Measurements from ENCODE around the gene AATK. TPM values are rescaled to one million over a fixed set of nuclear protein-coding genes. Genes with fewer than 3 reads are reported as not detected.

AATK gene
- total and polyA plus RNA-seq, 2 experiments from 2014 or later, result 5.7 to 6.3 TPM

GRCh38 chr17:81132770-81133723 lies 33.0 kb downstream of the AATK start:
- TF ChIP-seq CTCF (IDR thresholded peaks at IDR 0.05; ENCODE audit: poor library complexity) (no peak), EZH2phosphoT487 (IDR thresholded peaks at IDR 0.05; ENCODE audit: low read depth, severe bottlenecking, unreplicated experiment) (no peak), EZH2 (IDR thresholded peaks at IDR 0.05; ENCODE audit: borderline replicate concordance) (no peak)
- H3K27ac ChIP-seq, result peak overlapping the region; percentile 86

GRCh38 chr17:81132197-81132540 lies 33.9 kb downstream of the AATK start:
- DNase-seq (ENCODE audit: low spot score), result no peak
- H3K27me3 ChIP-seq, result no peaks in the 10 kb centered on the region
- no peaks in the 10 kb centered on the region for H3K36me3 ChIP-seq (replicated peaks; ENCODE audit: insufficient read depth, low read depth)
- peak overlapping the region; percentile 86 for H3K27ac ChIP-seq
- no peaks in the 10 kb centered on the region for H3K9me2 ChIP-seq (replicated peaks; ENCODE audit: insufficient read depth)
- no peaks in the 10 kb centered on the region for H4K20me1 ChIP-seq (ENCODE audit: insufficient read depth, poor library complexity, severe bottlenecking)
- no peak overlapping the region for H3K4me3 ChIP-seq
- peaks cover 14% of the 10 kb centered on the region for H3K4me1 ChIP-seq (ENCODE audit: insufficient read depth)
- H2AFZ ChIP-seq, result no peak overlapping the region
- no peak for TF ChIP-seq EZH2 (IDR thresholded peaks at IDR 0.05; ENCODE audit: borderline replicate concordance)
- TF ChIP-seq EZH2phosphoT487 (IDR thresholded peaks at IDR 0.05; ENCODE audit: low read depth, severe bottlenecking, unreplicated experiment), result no peak
- no peak for TF ChIP-seq CTCF (IDR thresholded peaks at IDR 0.05; ENCODE audit: poor library complexity)
- no peak overlapping the region for H3K4me2 ChIP-seq
- no peaks in the 10 kb centered on the region for H3K79me2 ChIP-seq
- H3K9me3 ChIP-seq (ENCODE audit: low read depth), result no peaks in the 10 kb centered on the region
- 85% methylated on average over 10 of the region's 11 CpGs for WGBS (ENCODE audit: low lambda C conversion rate, missing lambda C conversion rate)

More at GRCh38 chr17:81132770-81133723, 33.0 kb downstream of the AATK start:
- no peaks in the 10 kb centered on the region for H3K79me2 ChIP-seq
- H3K4me1 ChIP-seq (ENCODE audit: insufficient read depth), result peaks cover 14% of the 10 kb centered on the region
- H2AFZ ChIP-seq, result no peak overlapping the region
- no peaks in the 10 kb centered on the region for H3K9me3 ChIP-seq (ENCODE audit: low read depth)
- H3K4me3 ChIP-seq, result no peak overlapping the region
- WGBS (ENCODE audit: low lambda C conversion rate, missing lambda C conversion rate), result 87% methylated on average over 20 of the region's 22 CpGs
- H3K4me2 ChIP-seq, result no peak overlapping the region
- H3K27me3 ChIP-seq, result no peaks in the 10 kb centered on the region
- H4K20me1 ChIP-seq (ENCODE audit: insufficient read depth, poor library complexity, severe bottlenecking), result no peaks in the 10 kb centered on the region
- no peaks in the 10 kb centered on the region for H3K36me3 ChIP-seq (replicated peaks; ENCODE audit: insufficient read depth, low read depth)
- no peaks in the 10 kb centered on the region for H3K9me2 ChIP-seq (replicated peaks; ENCODE audit: insufficient read depth)
- DNase-seq (ENCODE audit: low spot score), result no peak

GRCh38 chr17:81131486-81132196 lies 34.4 kb downstream of the AATK start:
- no peak overlapping the region for H2AFZ ChIP-seq
- H3K4me3 ChIP-seq, result no peak overlapping the region
- H3K9me3 ChIP-seq (ENCODE audit: low read depth), result no peaks in the 10 kb centered on the region
- peaks cover 14% of the 10 kb centered on the region for H3K4me1 ChIP-seq (ENCODE audit: insufficient read depth)
- no peaks in the 10 kb centered on the region for H4K20me1 ChIP-seq (ENCODE audit: insufficient read depth, poor library complexity, severe bottlenecking)
- H3K79me2 ChIP-seq, result no peaks in the 10 kb centered on the region
- H3K27me3 ChIP-seq, result no peaks in the 10 kb centered on the region
- TF ChIP-seq EZH2phosphoT487 (IDR thresholded peaks at IDR 0.05; ENCODE audit: low read depth, severe bottlenecking, unreplicated experiment) (no peak), EZH2 (IDR thresholded peaks at IDR 0.05; ENCODE audit: borderline replicate concordance) (no peak), CTCF (IDR thresholded peaks at IDR 0.05; ENCODE audit: poor library complexity) (no peak)
- H3K36me3 ChIP-seq (replicated peaks; ENCODE audit: insufficient read depth, low read depth), result no peaks in the 10 kb centered on the region
- H3K4me2 ChIP-seq, result peak overlapping the region; percentile 41
- peak; percentile 74 for DNase-seq (ENCODE audit: low spot score)
- H3K27ac ChIP-seq, result peak overlapping the region; percentile 86
- 81% methylated on average over 14 of the region's 14 CpGs for whole genome bisulfite sequencing (ENCODE audit: low lambda C conversion rate, missing lambda C conversion rate)
- no peaks in the 10 kb centered on the region for H3K9me2 ChIP-seq (replicated peaks; ENCODE audit: insufficient read depth)

Measured in hepatocyte (in vitro differentiated cells).